Mammary microvascular endothelial cell (primary cell): ENCODE data around the gene KCNG2. TPM values are rescaled to one million over a fixed set of nuclear protein-coding genes. Genes with fewer than 3 reads are reported as not detected.

Source experiments
- total RNA-seq: library from RNA; depleted of rRNA; stranded (reverse); fragments of >200 nt; gene quantifications from 2 replicates; pipeline ENCODE4 v1.2.3, GENCODE V29; 2015

The KCNG2 gene
- not detected in 2 replicates for total RNA-seq

GRCh38 chr18:79797518-79798345 lies at the start of gene KCNG2:
Gene KCNG2, plus strand, starts transcription at chr18:79797938. Its CDS starts 65,730 bp downstream, at chr18:79863668.

Other genes with a start within 250 kb of the KCNG2 start
- 22.5 and 25.9 TPM in 2 replicates for gene CTDP1, start 118.1 kb upstream of the KCNG2 start, total RNA-seq
- 36.6 and 41.4 TPM in 2 replicates for gene SLC66A2, start 153.7 kb downstream of the KCNG2 start, total RNA-seq
- 5.8 and 9.1 TPM in 2 replicates for gene HSBP1L1, start 166.7 kb downstream of the KCNG2 start, total RNA-seq
- 60.2 and 89.4 TPM in 2 replicates for gene TXNL4A, start 190.6 kb downstream of the KCNG2 start, total RNA-seq
- gene RBFA, start 236.5 kb downstream of the KCNG2 start, total RNA-seq = 37.7 and 45.3 TPM in 2 replicates